ENCODE measurements around the gene ATP5ME.

- TF ChIP-seq CTCF (IDR thresholded peaks at IDR 0.05; ENCODE audit: insufficient read depth, low read length, poor library complexity, severe bottlenecking) = no peak
- TF ChIP-seq EZH2phosphoT487 (conservative IDR thresholded peaks at IDR 0.05; ENCODE audit: low read length) = no peak
Measured at GRCh38 chr4:632196-632790, 41.8 kb downstream of the ATP5ME start.

Data from SU-DHL-6 (cell line).